B cell (primary cell): ENCODE data around the gene PI4KA. TPM values are rescaled to one million over a fixed set of nuclear protein-coding genes. Genes with fewer than 3 reads are reported as not detected.
"Not testable (repeated sequence)": the region's sequence is repeated elsewhere in the genome, so short reads cannot be mapped to it uniquely, and the experiment has no call there.

Experiments
- ATAC-seq: fragments of 200-7000 bp; cut with Tn5 transposase; one replicate; pipeline ENCODE4 v1.10.0; 2021; ENCODE audit warnings: low read depth, mild to moderate bottlenecking, moderate number of reproducible peaks, moderate library complexity
- CTCF ChIA-PET: fragments of 350-600 bp; sonication (Branson Sonifier 250); formaldehyde crosslinking; loops from one replicate; lab custom pipeline; 2021; ENCODE audit warnings: antibody characterized with exemption, inconsistent platforms; lab: Charles Lee
- POLR2A ChIA-PET: fragments of 350-600 bp; sonication (Branson Sonifier 250); formaldehyde crosslinking; loops from one replicate; lab custom pipeline; 2021; ENCODE audit warnings: antibody characterized with exemption; lab: Charles Lee
- DNase-seq: peaks from one replicate; pipeline ENCODE4 v3.0.0; 2013
- H2AFZ ChIP-seq: 2 replicates; pipeline ENCODE4 v1.6.1; 2012; ENCODE audit warnings: mild to moderate bottlenecking, low read depth, low read length; ENCODE audit not compliant: insufficient read depth, poor library complexity, severe bottlenecking
- H3K27ac ChIP-seq, 2 donors: 1 replicate in 1 of 2; 2 replicates in 1 of 2; pipeline ENCODE4 v1.5.1; 2012 to 2013; ENCODE audit warnings: low read length in 2 of 2, mild to moderate bottlenecking in 2 of 2, moderate library complexity in 1 of 2
- H3K27me3 ChIP-seq, 4 experiments: fragments of 200-600 bp in 1 of 4; sonication (generic) in 1 of 4; replicated peaks in 1 of 4; 1 replicate in 2 of 4; 2 replicates in 2 of 4; pipeline versions ENCODE4 v1.6.1 to v1.7.0; 2013 to 2016; ENCODE audit warnings: low read length in 3 of 4, mild to moderate bottlenecking in 2 of 4, mixed read lengths in 1 of 4, moderate library complexity in 1 of 4; ENCODE audit not compliant: insufficient read depth in 4 of 4, control insufficient read depth in 3 of 4; ENCODE audit errors: control extremely low read depth in 1 of 4
- H3K36me3 ChIP-seq, 2 experiments: replicated peaks in 1 of 2; 1 replicate in 1 of 2; 2 replicates in 1 of 2; pipeline versions ENCODE4 v1.6.1 to v1.7.1; 2013; ENCODE audit warnings: low read length in 1 of 2; ENCODE audit not compliant: insufficient read depth in 2 of 2, control insufficient read depth in 1 of 2; ENCODE audit errors: control extremely low read depth in 1 of 2, extremely low read depth in 1 of 2
- H3K4me1 ChIP-seq, 2 donors: fragments of 200-600 bp in 1 of 2; sonication (generic) in 1 of 2; 1 replicate in 1 of 2; 2 replicates in 1 of 2; pipeline versions ENCODE4 v1.5.1 to v1.6.1; 2013 to 2017; ENCODE audit warnings: low read length in 2 of 2; ENCODE audit not compliant: control insufficient read depth in 2 of 2, insufficient read depth in 2 of 2
- H3K4me2 ChIP-seq: replicated peaks from 2 replicates; pipeline ENCODE3; 2012; ENCODE audit warnings: mild to moderate bottlenecking, low read depth, low read length; ENCODE audit not compliant: poor library complexity, severe bottlenecking
- H3K4me3 ChIP-seq, 5 experiments: fragments of 200-600 bp in 1 of 5; sonication (generic) in 1 of 5; 1 replicate in 3 of 5; 2 replicates in 2 of 5; pipeline versions ENCODE4 v1.5.1 to v1.7.0; 2011 to 2016; ENCODE audit warnings: low read length in 4 of 5, mild to moderate bottlenecking in 4 of 5, low read depth in 2 of 5, control low read depth in 1 of 5, moderate library complexity in 1 of 5; ENCODE audit not compliant: insufficient read depth in 1 of 5; ENCODE audit errors: control extremely low read depth in 1 of 5, extremely low read depth in 1 of 5
- H3K79me2 ChIP-seq: fragments of 200-600 bp; sonication (generic); one replicate; pipeline ENCODE4 v1.6.0; 2016; ENCODE audit warnings: low read length; ENCODE audit not compliant: control insufficient read depth, insufficient read depth
- H3K9ac ChIP-seq: fragments of 200-600 bp; sonication (generic); 2 replicates; pipeline ENCODE4 v1.6.1; 2017; ENCODE audit warnings: mild to moderate bottlenecking, low read length, moderate library complexity
- H3K9me3 ChIP-seq, 3 donors: one replicate each; pipeline versions ENCODE4 v1.6.1 to v1.7.1; 2013; ENCODE audit warnings: low read length in 2 of 3; ENCODE audit not compliant: control insufficient read depth in 2 of 3, insufficient read depth in 1 of 3; ENCODE audit errors: control extremely low read depth in 1 of 3
- H4K20me1 ChIP-seq: 2 replicates; pipeline ENCODE4 v1.6.0; 2012; ENCODE audit warnings: mild to moderate bottlenecking, low read length; ENCODE audit not compliant: insufficient read depth, control insufficient read depth, poor library complexity, severe bottlenecking
- H3K27ac Mint-ChIP-seq: one replicate; pipeline ENCODE4 v1.8.0; 2021; ENCODE audit warnings: mixed read lengths
- H3K27me3 Mint-ChIP-seq: one replicate; pipeline ENCODE4 v1.8.0; 2021; ENCODE audit warnings: mixed read lengths
- H3K4me1 Mint-ChIP-seq: one replicate; pipeline ENCODE4 v1.8.0; 2021; ENCODE audit warnings: mixed read lengths
- H3K4me3 Mint-ChIP-seq: one replicate; pipeline ENCODE4 v1.8.0; 2021; ENCODE audit warnings: mixed read lengths
- H3K9me3 Mint-ChIP-seq: one replicate; pipeline ENCODE4 v1.8.0; 2022; ENCODE audit warnings: mixed read lengths; ENCODE audit not compliant: insufficient read depth
- CTCF ChIP-seq: fragments of 200-600 bp; IDR thresholded peaks from one replicate; pipeline ENCODE4 v1.8.0; 2022; ENCODE audit warnings: antibody characterized with exemption, mild to moderate bottlenecking
- EZH2 ChIP-seq: IDR thresholded peaks from 2 replicates; pipeline ENCODE4 v1.6.1; 2012; ENCODE audit warnings: borderline replicate concordance, low read depth, mild to moderate bottlenecking, moderate library complexity, low read length; ENCODE audit not compliant: insufficient read depth, poor library complexity, severe bottlenecking
- WGBS: methylation state at CpG from one replicate; pipeline ENCODE4 v1.1.5; 2013; ENCODE audit warnings: missing lambda C conversion rate; ENCODE audit not compliant: insufficient coverage; 5-methylcytosine and 5-hydroxymethylcytosine counted together
- intact Hi-C: fragments of 100-400 bp; cut with micrococcal nuclease; formaldehyde crosslinking; loops from one replicate; pipeline ENCODE4 v1.10.0; 2022
- polyA plus RNA-seq: library from polyadenylated mRNA; depleted of rRNA; stranded (reverse); fragments of >200 nt; gene quantifications from 2 replicates; pipeline ENCODE4 v1.2.3, GENCODE V29; 2012
- total RNA-seq, 2 donors: library from RNA; stranded (reverse); fragments of 120-200 nt in 1 of 2; gene quantifications; 1 replicate in 1 of 2; 2 replicates in 1 of 2; pipeline versions ENCODE4 v1.2.3 to v1.2.4, GENCODE V29; 2013 to 2022

PI4KA gene
- total and polyA plus RNA-seq, 2 donors (not counting 1 experiment from before 2014, with no cell fraction given) = 85.9 to 156 TPM

- no peak overlapping the region for H3K4me3 Mint-ChIP-seq
These were observed 44.5 kb upstream of the PI4KA start for GRCh38 chr22:20903093-20903492.

GRCh38 chr22:20901093-20902033 lies 42.8 kb upstream of the PI4KA start:
- H3K27me3 Mint-ChIP-seq, H3K79me2 ChIP-seq, H3K27ac Mint-ChIP-seq, H3K27ac ChIP-seq, H3K9ac ChIP-seq, H3K36me3 ChIP-seq, H4K20me1 ChIP-seq, H3K4me3 ChIP-seq, H3K9me3 ChIP-seq, ATAC-seq, intact Hi-C loops, H3K4me3 Mint-ChIP-seq, H3K27me3 ChIP-seq, H3K4me1 ChIP-seq, H3K4me2 ChIP-seq, DNase-seq, POLR2A ChIA-PET, H2AFZ ChIP-seq, H3K9me3 Mint-ChIP-seq, H3K4me1 Mint-ChIP-seq: not testable (repeated sequence)
- 100% methylated on average over 1 of the region's 18 CpGs for WGBS
- CTCF ChIA-PET = interaction anchor here (0.7 kb wide), 2 partner anchors 80 to 746 kb away, joined by 3 to 4 read pairs; partner anchors contain the start of gene LZTR1

More at GRCh38 chr22:20903093-20903492, 44.5 kb upstream of the PI4KA start:
- no peaks in the 10 kb centered on the region for H4K20me1 ChIP-seq
- no peak for DNase-seq
- no peak overlapping the region for H3K4me3 ChIP-seq
- no peaks in the 10 kb centered on the region for H3K36me3 ChIP-seq
- H2AFZ ChIP-seq = no peak overlapping the region
- Mint-ChIP-seq H3K9me3 (no peaks in the 10 kb centered on the region), H3K4me1 (no peaks in the 10 kb centered on the region), H3K27ac (no peak overlapping the region), H3K27me3 (peaks cover 6% of the 10 kb centered on the region)
- CTCF ChIA-PET = no interaction called here
- no peaks in the 10 kb centered on the region for H3K4me1 ChIP-seq
- H3K9me3 ChIP-seq = no peaks in the 10 kb centered on the region
- H3K9ac ChIP-seq = no peak overlapping the region
- TF ChIP-seq EZH2 (no peak), CTCF (no peak)
- intact Hi-C loops = no loop called here
- POLR2A ChIA-PET = no interaction called here
- ATAC-seq = no peak
- H3K4me2 ChIP-seq = no peak overlapping the region
- 100% methylated on average over 2 of the region's 2 CpGs for WGBS
- H3K79me2 ChIP-seq = no peaks in the 10 kb centered on the region
- no peaks in the 10 kb centered on the region for H3K27me3 ChIP-seq
- H3K27ac ChIP-seq = no peak overlapping the region
